K562 (cell line): Measurements from ENCODE around the gene RGS14. TPM values are rescaled to one million over a fixed set of nuclear protein-coding genes. Genes with fewer than 3 reads are reported as not detected.

Experiments used
- BCOR ChIP-seq: fragments of 450-650 bp; IDR thresholded peaks from 2 replicates; pipeline ENCODE4 v1.6.1; 2016
- CCAR2 ChIP-seq: fragments of 200-400 bp; formaldehyde crosslinking; IDR thresholded peaks from 2 replicates; pipeline ENCODE4 v1.6.1; 2017; ENCODE audit warnings: mild to moderate bottlenecking, low read depth, low read length
- DIDO1 ChIP-seq: fragments of 450-650 bp; IDR thresholded peaks from 2 replicates; pipeline ENCODE4 v1.6.1; 2016; ENCODE audit warnings: low read depth, missing biosample characterization, missing genetic modification characterization
- EWSR1 ChIP-seq: fragments of 450-650 bp; IDR thresholded peaks from 2 replicates; pipeline ENCODE4 v1.6.1; 2018; ENCODE audit warnings: borderline replicate concordance, mild to moderate bottlenecking, low read depth, moderate library complexity; ENCODE audit not compliant: partially characterized antibody
- GABPA ChIP-seq: fragments of 200-800 bp; sonication (Bioruptor generic); conservative IDR thresholded peaks from 2 replicates; pipeline ENCODE4 v1.6.1; 2016; ENCODE audit warnings: low read depth, missing genetic modification characterization, missing compliant biosample characterization
- MAZ ChIP-seq, 2 experiments: fragments of 450-650 bp in 1 of 2; sonication (generic) in 1 of 2; formaldehyde crosslinking; IDR thresholded peaks in 1 of 2; conservative IDR thresholded peaks in 1 of 2; 2 replicates each; pipeline versions ENCODE4 v1.4.0 to v1.5.0; 2020; ENCODE audit warnings: mild to moderate bottlenecking in 1 of 2, missing genetic modification reagents in 1 of 2
- NBN ChIP-seq: fragments of 450-650 bp; IDR thresholded peaks from 2 replicates; pipeline ENCODE4 v1.6.1; 2016; ENCODE audit warnings: low read depth, mild to moderate bottlenecking
- POLR2G ChIP-seq: fragments of 200-400 bp; formaldehyde crosslinking; IDR thresholded peaks from 2 replicates; pipeline ENCODE4 v1.6.1; 2017; ENCODE audit warnings: low read depth, mild to moderate bottlenecking, antibody characterized with exemption, low read length, moderate library complexity
- RAD51 ChIP-seq: fragments of 450-650 bp; IDR thresholded peaks from 2 replicates; pipeline ENCODE4 v1.7.1; 2016; ENCODE audit warnings: low read depth, mild to moderate bottlenecking, borderline replicate concordance
- TAF1 ChIP-seq: IDR thresholded peaks from 2 replicates; pipeline ENCODE4 v1.6.1; 2011; ENCODE audit warnings: mild to moderate bottlenecking, low read length, moderate library complexity; ENCODE audit not compliant: insufficient read depth, control insufficient read depth, severe bottlenecking; ENCODE audit errors: extremely low read depth
- ZFX ChIP-seq: sonication (generic); formaldehyde crosslinking; IDR thresholded peaks from 2 replicates; pipeline ENCODE4 v1.8.0; 2022; ENCODE audit warnings: mild to moderate bottlenecking, missing genetic modification reagents, moderate library complexity
- ZNF668 ChIP-seq: fragments of 250-450 bp; sonication (Bioruptor Pico); IDR thresholded peaks from 2 replicates; pipeline ENCODE4 v1.8.0; 2022; ENCODE audit warnings: mild to moderate bottlenecking, inconsistent platforms
- polyA plus RNA-seq, 8 experiments: library from polyadenylated mRNA; depleted of rRNA in 4 of 8; stranded (reverse) in 5 of 8; unstranded in 3 of 8; fragments of >200 nt; fragmentation: Nextera tagmentation in 2 of 8; fragmentation: Illumina TruSeq in 1 of 8; extraction: Ambion mirVana in 2 of 8; extraction: Trizol in 1 of 8; gene quantifications; 2 replicates each; pipeline versions ENCODE4 v1.2.1 to v1.2.3, GENCODE V29; 2011 to 2014; ENCODE audit warnings: inconsistent platforms in 1 of 8, missing spikeins in 1 of 8
- total RNA-seq, 7 experiments: library from RNA; depleted of rRNA in 6 of 7; stranded (reverse); fragments of >200 nt in 6 of 7; fragmentation: Illumina TruSeq in 2 of 7; extraction: Trizol in 2 of 7; gene quantifications; 2 replicates each; pipeline versions ENCODE4 v1.2.1 to v1.2.3, GENCODE V29; 2011 to 2021; ENCODE audit warnings: low replicate concordance in 1 of 7
- TF ChIP-seq, protein P1 (sequence below): sonication (generic); formaldehyde crosslinking; IDR thresholded peaks from 2 replicates; pipeline ENCODE4 v1.8.1; 2023; ENCODE audit warnings: missing genetic modification reagents, mild to moderate bottlenecking, borderline replicate concordance
- TF ChIP-seq, protein P2 (sequence below), 2 experiments: fragments of 450-650 bp; IDR thresholded peaks; 2 replicates each; pipeline ENCODE4 v1.6.1; 2018; ENCODE audit warnings: mild to moderate bottlenecking in 2 of 2, low read depth in 1 of 2; ENCODE audit not compliant: partially characterized antibody in 2 of 2
- TF ChIP-seq, protein P3 (sequence below): IDR thresholded peaks from 2 replicates; pipeline ENCODE4 v1.6.1; 2014; ENCODE audit warnings: antibody characterized with exemption

Gene RGS14
- total and polyA plus RNA-seq, 9 of the 15 experiments (the other 6 are each of a cell fraction or from before 2014, with no cell fraction given), result 0.28 to 75.9 (median 34.5) TPM

DNA sequence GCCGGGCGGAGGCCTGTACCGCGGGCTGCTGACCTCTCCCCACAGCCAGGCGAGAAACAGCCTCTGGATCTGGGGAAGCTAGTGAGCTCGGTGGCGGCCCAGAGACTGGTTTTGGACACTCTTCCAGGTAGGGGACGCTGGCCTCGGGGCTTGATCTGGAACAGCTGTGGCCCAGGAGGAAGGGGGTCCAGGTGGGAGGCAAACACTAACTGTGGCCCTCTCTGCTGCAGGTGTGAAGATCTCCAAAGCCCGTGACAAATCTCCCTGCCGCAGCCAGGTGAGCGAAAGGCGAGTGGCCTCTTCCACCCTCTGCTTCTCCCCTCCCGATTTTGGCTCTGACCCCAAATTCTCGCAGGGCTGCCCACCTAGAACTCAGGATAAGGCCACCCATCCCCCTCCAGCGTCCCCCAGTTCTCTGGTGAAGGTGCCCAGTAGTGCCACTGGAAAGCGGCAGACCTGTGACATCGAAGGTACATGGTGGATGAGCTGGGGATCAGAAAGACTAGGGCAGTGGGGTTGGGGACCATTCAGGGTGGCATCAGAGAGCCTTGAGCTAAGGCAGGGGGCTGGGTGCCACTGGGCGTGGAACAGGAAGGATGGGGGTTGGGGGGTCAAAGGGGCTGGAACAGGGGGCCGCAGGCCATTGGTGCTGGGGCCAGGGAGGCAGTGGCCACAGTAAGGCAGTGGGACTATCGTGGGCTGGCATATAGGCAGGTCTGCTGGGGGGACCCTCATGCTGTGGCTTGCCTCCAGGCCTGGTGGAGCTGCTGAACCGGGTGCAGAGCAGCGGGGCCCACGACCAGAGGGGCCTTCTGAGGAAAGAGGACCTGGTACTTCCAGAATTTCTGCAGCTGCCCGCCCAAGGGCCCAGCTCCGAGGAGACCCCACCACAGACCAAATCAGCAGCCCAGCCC is 13.7 kb downstream of the RGS14 start (continued):
- TF ChIP-seq, protein P1, sequence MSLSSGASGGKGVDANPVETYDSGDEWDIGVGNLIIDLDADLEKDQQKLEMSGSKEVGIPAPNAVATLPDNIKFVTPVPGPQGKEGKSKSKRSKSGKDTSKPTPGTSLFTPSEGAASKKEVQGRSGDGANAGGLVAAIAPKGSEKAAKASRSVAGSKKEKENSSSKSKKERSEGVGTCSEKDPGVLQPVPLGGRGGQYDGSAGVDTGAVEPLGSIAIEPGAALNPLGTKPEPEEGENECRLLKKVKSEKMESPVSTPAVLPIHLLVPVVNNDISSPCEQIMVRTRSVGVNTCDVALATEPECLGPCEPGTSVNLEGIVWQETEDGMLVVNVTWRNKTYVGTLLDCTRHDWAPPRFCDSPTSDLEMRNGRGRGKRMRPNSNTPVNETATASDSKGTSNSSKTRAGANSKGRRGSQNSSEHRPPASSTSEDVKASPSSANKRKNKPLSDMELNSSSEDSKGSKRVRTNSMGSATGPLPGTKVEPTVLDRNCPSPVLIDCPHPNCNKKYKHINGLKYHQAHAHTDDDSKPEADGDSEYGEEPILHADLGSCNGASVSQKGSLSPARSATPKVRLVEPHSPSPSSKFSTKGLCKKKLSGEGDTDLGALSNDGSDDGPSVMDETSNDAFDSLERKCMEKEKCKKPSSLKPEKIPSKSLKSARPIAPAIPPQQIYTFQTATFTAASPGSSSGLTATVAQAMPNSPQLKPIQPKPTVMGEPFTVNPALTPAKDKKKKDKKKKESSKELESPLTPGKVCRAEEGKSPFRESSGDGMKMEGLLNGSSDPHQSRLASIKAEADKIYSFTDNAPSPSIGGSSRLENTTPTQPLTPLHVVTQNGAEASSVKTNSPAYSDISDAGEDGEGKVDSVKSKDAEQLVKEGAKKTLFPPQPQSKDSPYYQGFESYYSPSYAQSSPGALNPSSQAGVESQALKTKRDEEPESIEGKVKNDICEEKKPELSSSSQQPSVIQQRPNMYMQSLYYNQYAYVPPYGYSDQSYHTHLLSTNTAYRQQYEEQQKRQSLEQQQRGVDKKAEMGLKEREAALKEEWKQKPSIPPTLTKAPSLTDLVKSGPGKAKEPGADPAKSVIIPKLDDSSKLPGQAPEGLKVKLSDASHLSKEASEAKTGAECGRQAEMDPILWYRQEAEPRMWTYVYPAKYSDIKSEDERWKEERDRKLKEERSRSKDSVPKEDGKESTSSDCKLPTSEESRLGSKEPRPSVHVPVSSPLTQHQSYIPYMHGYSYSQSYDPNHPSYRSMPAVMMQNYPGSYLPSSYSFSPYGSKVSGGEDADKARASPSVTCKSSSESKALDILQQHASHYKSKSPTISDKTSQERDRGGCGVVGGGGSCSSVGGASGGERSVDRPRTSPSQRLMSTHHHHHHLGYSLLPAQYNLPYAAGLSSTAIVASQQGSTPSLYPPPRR (CRISPR knock-in tag), result no peak
- no peak for TF ChIP-seq RAD51
- no peak for TF ChIP-seq EWSR1
- TF ChIP-seq GABPA, result peak; percentile 41; the same call in 1 of the 2 replicates
- TF ChIP-seq ZNF668 (CRISPR knock-in tag), result no peak
- no peak for TF ChIP-seq MAZ (CRISPR knock-in tag; conservative IDR thresholded peaks at IDR 0.05 in 1 of 2, IDR thresholded peaks at IDR 0.05 in 1 of 2)
- peak; percentile 51; the same call in 1 of the 2 replicates for TF ChIP-seq ZFX
- TF ChIP-seq BCOR, result no peak
- TF ChIP-seq DIDO1 (tag), result no peak
- TF ChIP-seq TAF1, result no peak
- TF ChIP-seq NBN, result no peak
- TF ChIP-seq, protein P2, sequence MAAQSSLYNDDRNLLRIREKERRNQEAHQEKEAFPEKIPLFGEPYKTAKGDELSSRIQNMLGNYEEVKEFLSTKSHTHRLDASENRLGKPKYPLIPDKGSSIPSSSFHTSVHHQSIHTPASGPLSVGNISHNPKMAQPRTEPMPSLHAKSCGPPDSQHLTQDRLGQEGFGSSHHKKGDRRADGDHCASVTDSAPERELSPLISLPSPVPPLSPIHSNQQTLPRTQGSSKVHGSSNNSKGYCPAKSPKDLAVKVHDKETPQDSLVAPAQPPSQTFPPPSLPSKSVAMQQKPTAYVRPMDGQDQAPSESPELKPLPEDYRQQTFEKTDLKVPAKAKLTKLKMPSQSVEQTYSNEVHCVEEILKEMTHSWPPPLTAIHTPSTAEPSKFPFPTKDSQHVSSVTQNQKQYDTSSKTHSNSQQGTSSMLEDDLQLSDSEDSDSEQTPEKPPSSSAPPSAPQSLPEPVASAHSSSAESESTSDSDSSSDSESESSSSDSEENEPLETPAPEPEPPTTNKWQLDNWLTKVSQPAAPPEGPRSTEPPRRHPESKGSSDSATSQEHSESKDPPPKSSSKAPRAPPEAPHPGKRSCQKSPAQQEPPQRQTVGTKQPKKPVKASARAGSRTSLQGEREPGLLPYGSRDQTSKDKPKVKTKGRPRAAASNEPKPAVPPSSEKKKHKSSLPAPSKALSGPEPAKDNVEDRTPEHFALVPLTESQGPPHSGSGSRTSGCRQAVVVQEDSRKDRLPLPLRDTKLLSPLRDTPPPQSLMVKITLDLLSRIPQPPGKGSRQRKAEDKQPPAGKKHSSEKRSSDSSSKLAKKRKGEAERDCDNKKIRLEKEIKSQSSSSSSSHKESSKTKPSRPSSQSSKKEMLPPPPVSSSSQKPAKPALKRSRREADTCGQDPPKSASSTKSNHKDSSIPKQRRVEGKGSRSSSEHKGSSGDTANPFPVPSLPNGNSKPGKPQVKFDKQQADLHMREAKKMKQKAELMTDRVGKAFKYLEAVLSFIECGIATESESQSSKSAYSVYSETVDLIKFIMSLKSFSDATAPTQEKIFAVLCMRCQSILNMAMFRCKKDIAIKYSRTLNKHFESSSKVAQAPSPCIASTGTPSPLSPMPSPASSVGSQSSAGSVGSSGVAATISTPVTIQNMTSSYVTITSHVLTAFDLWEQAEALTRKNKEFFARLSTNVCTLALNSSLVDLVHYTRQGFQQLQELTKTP (IDR thresholded peaks at IDR 0.05; ENCODE audit: low read depth in 1 of 2, partially characterized antibody in 2 of 2), result no peak
- no peak for TF ChIP-seq CCAR2
- TF ChIP-seq POLR2G, result peak; percentile 53
- TF ChIP-seq, protein P3, sequence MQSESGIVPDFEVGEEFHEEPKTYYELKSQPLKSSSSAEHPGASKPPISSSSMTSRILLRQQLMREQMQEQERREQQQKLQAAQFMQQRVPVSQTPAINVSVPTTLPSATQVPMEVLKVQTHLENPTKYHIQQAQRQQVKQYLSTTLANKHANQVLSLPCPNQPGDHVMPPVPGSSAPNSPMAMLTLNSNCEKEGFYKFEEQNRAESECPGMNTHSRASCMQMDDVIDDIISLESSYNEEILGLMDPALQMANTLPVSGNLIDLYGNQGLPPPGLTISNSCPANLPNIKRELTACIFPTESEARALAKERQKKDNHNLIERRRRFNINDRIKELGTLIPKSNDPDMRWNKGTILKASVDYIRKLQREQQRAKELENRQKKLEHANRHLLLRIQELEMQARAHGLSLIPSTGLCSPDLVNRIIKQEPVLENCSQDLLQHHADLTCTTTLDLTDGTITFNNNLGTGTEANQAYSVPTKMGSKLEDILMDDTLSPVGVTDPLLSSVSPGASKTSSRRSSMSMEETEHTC, result no peak
